Measurements from ENCODE around the gene SLITRK4. TPM values are rescaled to one million over a fixed set of nuclear protein-coding genes. Genes with fewer than 3 reads are reported as not detected.
A peak's percentile ranks its signal among the peaks of the same experiment; 100 is the strongest.

SLITRK4 gene
- total and polyA plus RNA-seq, 8 donors, result 0.03 to 6.2 (median 0.15) TPM; not detected in 3

DNA sequence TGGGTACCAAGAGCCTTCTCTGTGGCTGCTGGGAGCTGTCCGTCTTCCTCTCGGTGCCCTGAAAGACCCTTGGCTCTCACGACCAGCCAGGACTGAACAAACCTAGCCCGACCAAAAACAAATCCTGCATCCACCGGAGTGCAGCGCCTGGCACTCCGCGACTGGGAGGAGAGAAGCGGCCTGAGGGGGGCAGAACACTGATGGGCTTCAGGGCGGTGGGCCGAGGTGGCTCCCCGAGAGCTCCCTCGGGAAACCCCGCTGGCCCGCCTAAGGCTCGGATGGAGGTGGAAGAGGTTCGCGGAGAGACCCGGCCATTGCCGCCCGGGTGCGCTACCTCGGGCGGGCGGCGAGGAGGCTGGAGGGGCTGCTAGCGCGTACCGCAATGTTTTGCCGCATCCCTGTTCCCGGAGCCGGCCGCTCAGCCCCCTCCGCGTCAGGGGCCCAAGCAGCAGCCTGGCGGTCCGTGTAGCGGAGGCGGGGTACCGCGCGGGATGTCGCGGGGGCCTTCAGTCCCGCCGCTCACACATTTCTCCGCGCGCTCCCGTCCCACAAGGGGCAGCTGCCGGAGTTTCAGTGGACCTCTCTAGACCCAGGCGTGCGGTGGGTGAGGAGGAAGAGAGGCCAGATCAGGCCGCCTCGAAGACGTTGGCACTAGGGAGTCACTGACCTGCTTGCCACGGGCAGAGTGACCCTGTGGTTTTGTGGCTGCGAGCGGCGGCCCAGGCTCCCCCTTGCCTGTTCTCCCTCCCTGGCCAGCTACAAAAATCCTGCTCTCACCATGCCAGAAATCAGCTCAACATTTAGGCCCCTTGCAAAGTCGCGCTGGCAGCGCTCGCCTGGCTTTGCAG is 2.2 kb downstream of the SLITRK4 start:
- Histone ChIP-seq H3K4me1 (peaks cover 0 to 22% (median 15%) of the 10 kb centered on the region in 4 donors), H3K27me3 (peaks cover 0 to 33% (median 22%) of the 10 kb centered on the region in 3 donors), H3K9me3 (no peaks in the 10 kb centered on the region), H3K4me3 (peak overlapping the region; percentile 36 to 51 (median 44)), H3K36me3 (no peaks in the 10 kb centered on the region), H3K27ac (no peak overlapping the region)
- 0 to 31% (median 8%) methylated on average over 10 to 64 of the region's 64 CpGs for WGBS, 5 donors
- DNase-seq, result peak in 1 of 2 donors; percentile 29
- no peak for TF ChIP-seq EP300 (IDR thresholded peaks at IDR 0.05)
- no peak for TF ChIP-seq POLR2AphosphoS5 (IDR thresholded peaks at IDR 0.05)
- TF ChIP-seq, protein P1, sequence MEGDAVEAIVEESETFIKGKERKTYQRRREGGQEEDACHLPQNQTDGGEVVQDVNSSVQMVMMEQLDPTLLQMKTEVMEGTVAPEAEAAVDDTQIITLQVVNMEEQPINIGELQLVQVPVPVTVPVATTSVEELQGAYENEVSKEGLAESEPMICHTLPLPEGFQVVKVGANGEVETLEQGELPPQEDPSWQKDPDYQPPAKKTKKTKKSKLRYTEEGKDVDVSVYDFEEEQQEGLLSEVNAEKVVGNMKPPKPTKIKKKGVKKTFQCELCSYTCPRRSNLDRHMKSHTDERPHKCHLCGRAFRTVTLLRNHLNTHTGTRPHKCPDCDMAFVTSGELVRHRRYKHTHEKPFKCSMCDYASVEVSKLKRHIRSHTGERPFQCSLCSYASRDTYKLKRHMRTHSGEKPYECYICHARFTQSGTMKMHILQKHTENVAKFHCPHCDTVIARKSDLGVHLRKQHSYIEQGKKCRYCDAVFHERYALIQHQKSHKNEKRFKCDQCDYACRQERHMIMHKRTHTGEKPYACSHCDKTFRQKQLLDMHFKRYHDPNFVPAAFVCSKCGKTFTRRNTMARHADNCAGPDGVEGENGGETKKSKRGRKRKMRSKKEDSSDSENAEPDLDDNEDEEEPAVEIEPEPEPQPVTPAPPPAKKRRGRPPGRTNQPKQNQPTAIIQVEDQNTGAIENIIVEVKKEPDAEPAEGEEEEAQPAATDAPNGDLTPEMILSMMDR (IDR thresholded peaks at IDR 0.05), result no peak
- TF ChIP-seq POLR2A (IDR thresholded peaks at IDR 0.05), result no peak
- intact Hi-C loops (cut with DNase I; ENCODE audit: low total_unique reads), result no loop called here

DNA sequence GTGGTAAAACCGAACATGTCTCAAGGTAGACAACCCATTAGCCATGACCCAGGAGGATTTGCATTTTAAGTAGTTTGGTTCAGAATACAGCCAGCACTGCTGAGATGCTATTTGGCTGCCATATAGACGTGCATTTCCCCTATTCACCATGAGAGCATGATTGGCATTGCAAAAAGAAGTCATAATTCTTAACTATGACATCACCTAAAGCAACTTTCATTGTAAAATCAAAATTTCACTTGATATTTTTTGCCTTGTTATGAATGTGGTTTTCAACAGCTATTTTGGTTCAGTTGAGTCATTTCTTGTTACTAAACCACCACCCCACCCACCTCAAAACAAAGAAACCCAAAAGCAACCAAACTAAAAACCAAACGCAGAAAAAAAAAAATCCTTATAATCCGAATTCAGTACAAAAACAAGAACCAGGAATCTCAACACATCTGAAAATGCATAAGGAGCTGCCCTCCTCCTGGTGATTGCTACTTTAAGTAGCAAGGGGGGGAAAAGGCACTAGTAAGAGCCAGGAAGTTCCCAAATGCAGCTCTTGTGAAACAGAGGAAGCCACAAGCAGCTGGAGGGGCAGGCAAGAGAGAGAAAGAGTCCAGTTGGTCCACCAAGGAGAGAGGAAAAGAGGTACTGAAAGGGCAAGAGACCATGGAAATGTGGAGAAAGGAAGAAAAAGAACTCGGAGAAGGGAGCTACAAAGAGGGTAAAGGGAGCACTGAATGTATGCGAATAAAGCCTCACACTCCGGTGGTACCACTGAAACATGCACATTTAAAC is 3.1 kb downstream of the SLITRK4 start:
- no peak overlapping the region for H3K27ac ChIP-seq
- intact Hi-C loops (cut with DNase I; ENCODE audit: low total_unique reads), result no loop called here
- peak overlapping the region in 2 of 4 donors; percentile 41 to 51 for H3K4me3 ChIP-seq
- no peaks in the 10 kb centered on the region for H3K36me3 ChIP-seq
- H3K4me1 ChIP-seq, result peaks cover 0 to 22% (median 15%) of the 10 kb centered on the region in 4 donors
- TF ChIP-seq EP300 (IDR thresholded peaks at IDR 0.05), result no peak
- TF ChIP-seq POLR2AphosphoS5 (IDR thresholded peaks at IDR 0.05), result no peak
- no peak for TF ChIP-seq POLR2A (IDR thresholded peaks at IDR 0.05)
- TF ChIP-seq, protein P1 (IDR thresholded peaks at IDR 0.05), result no peak
- peak in 1 of 2 donors; percentile 19 for DNase-seq
- peaks cover 0 to 33% (median 22%) of the 10 kb centered on the region in 3 donors for H3K27me3 ChIP-seq
- WGBS, 5 donors, result 29 to 45% (median 34%) methylated on average over 7 of the region's 7 CpGs
- no peaks in the 10 kb centered on the region for H3K9me3 ChIP-seq

DNA sequence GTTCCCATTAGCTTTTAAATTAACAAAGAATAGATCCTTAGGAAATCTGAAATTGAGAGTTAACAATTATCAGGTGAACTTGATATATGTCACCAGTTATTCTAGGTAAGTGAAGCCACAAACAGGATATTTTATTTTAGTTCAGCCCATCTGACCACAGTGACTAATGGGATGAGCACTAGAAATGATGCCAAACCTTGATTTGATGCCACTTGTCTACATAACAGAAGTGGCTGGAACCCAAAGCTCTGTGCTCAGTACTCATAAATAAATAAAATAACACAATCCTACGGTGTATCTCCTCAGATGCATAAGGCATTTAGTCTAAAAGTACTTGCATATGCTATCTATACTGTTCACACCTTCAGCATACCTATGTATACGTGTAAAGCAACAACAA is 12.2 kb downstream of the SLITRK4 start:
- intact Hi-C loops (cut with DNase I; ENCODE audit: low total_unique reads), result no loop called here
- WGBS, 5 donors, result 35 to 75% (median 57%) methylated on average over 2 of the region's 2 CpGs
- H3K27me3 ChIP-seq, result no peaks in the 10 kb centered on the region
- no peaks in the 10 kb centered on the region for H3K36me3 ChIP-seq
- no peaks in the 10 kb centered on the region for H3K4me1 ChIP-seq
- no peak for DNase-seq
- no peak overlapping the region for H3K27ac ChIP-seq
- H3K9me3 ChIP-seq, result no peaks in the 10 kb centered on the region
- no peak for TF ChIP-seq POLR2A (IDR thresholded peaks at IDR 0.05)
- TF ChIP-seq, protein P1 (IDR thresholded peaks at IDR 0.05), result no peak
- no peak for TF ChIP-seq EP300 (IDR thresholded peaks at IDR 0.05)
- TF ChIP-seq POLR2AphosphoS5 (IDR thresholded peaks at IDR 0.05), result no peak
- no peak overlapping the region for H3K4me3 ChIP-seq

DNA sequence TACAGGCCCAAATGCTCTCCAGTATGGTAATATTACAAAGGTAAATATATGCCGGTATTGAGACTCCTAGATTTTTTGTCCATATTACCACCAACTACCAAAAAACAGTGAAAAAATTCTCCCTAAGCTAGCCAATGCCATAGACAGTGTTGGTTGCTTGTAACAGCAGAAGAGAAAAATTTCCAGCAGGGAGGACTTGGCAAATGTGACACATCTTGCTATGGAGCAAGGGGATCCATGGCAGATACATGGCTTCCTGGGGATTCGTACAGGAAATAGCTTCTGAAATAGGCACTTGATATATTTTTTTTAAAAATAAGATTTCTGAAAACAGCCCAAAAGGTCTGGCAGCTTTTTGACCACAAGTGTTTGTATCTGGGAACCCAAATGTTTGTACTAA is 14.6 kb downstream of the SLITRK4 start:
- no peaks in the 10 kb centered on the region for H3K27me3 ChIP-seq
- no peaks in the 10 kb centered on the region for H3K36me3 ChIP-seq
- intact Hi-C loops (cut with DNase I; ENCODE audit: low total_unique reads), result no loop called here
- no peak for DNase-seq
- no peak for TF ChIP-seq POLR2A (IDR thresholded peaks at IDR 0.05)
- TF ChIP-seq POLR2AphosphoS5 (IDR thresholded peaks at IDR 0.05), result no peak
- TF ChIP-seq EP300 (IDR thresholded peaks at IDR 0.05), result no peak
- TF ChIP-seq, protein P1 (IDR thresholded peaks at IDR 0.05), result no peak
- no peak overlapping the region for H3K4me3 ChIP-seq
- no peaks in the 10 kb centered on the region for H3K4me1 ChIP-seq
- H3K27ac ChIP-seq, result no peak overlapping the region
- H3K9me3 ChIP-seq, result no peaks in the 10 kb centered on the region
- WGBS, 5 donors, result 63 to 85% (median 78%) methylated on average over 2 of the region's 2 CpGs
